ENCODE results near the gene RPS15.

RPS15 gene

DNA sequence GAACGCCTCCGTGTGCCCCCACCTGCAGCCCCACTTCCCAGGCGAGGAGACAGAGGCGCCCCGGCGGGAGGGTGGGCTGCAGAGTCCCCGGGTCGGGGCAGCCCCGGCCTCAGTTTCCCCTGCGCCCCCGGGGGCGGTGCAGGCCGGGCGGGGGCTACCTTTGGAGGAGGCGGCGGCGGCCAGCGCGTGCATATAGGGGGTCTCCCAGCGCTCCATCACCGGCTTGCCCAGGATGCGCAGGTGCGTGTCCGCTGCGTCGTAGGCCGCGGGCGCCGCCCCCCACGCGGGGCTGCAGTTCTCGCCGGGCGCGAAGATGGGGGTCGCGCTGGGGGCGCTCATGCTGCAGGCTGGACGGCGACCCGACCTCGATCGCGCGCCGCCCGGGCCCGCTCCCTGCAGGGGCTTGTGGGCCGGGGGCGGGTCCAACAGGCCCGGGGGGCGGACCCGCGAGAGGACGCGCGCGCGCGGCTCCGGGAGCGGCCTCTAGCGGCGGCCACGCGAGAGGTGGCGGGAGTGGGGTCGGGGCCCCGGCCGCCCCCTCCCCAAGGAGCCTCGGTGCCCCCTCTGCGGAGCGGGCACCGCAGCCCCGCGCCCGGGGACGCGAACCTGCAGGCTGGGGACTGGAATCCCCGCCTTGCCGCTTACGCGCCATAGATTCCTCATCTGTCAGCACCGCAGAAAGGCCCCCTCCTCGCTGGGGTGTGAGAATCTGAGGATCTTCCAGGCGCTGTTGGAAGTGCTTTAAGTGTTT, 36.9 kb upstream of the RPS15 start, which contains the start of gene GAMT:
GAMT (minus strand) TSS at position 405 of the 751 bp plus-strand sequence; CDS start at position 339, 66 bp downstream.
- H3K4me3 ChIP-seq (ENCODE audit: low read length) = peak within 1 kb of the TSS; percentile 68
- DNase-seq (ENCODE audit: low read depth, low spot score) = no peak

DNA sequence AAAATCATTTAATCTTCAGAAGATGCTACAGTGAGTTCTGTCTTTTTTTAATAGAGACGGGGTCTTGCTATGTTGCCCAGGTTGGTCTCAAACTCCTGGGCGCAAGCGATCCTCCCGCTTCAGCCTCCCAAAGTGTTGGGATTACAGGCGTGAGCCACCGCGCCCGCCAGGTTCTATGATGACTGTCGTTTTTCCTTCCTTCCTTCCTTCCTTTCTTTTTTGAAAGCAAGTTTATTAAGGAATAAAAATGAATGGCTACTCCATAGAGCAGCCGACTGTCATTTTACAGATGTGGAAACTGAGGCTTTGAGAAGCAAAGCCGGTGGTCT, 36.3 kb upstream of the RPS15 start:
- H3K4me3 ChIP-seq (ENCODE audit: low read length) = peak overlapping the region; percentile 68

DNA sequence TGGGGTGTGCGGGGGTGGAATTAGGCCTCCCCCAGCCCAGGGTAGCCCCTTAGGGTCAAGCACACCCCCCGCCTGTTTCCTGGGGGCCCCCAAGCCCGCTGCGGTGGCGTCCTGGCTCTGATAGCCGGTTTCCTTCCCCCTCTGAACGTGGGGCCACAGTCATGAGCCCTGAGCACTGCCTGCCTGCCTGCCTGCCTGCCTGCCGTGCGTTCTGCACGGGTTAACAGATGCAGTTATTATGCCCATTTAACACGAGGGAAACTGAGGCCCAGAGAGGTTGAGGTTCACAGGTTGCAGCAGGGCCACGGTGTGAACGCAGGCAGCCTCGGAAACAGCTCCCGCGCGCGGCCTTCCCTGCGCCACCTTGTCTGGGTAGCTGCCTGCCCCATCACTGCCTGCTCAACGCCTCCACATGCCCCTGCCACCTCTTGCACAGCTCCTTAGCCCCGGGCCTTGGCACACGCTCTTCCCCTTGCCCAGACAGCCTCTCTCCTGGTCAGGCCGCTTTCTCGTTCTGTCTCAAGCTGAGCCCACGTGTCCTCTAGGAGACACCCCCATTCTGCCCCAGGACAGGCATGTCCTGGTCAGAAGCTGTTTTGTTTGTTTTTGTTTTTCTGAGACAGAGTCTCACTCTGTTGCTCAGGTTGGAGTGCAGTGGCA, 35.7 kb upstream of the RPS15 start:
- no peak overlapping the region for H3K4me3 ChIP-seq (ENCODE audit: low read length)
- no peak for DNase-seq (ENCODE audit: low read depth, low spot score)

More for the DNA sequence above, 36.3 kb upstream of the RPS15 start:
- no peak for DNase-seq (ENCODE audit: low read depth, low spot score)

DNA sequence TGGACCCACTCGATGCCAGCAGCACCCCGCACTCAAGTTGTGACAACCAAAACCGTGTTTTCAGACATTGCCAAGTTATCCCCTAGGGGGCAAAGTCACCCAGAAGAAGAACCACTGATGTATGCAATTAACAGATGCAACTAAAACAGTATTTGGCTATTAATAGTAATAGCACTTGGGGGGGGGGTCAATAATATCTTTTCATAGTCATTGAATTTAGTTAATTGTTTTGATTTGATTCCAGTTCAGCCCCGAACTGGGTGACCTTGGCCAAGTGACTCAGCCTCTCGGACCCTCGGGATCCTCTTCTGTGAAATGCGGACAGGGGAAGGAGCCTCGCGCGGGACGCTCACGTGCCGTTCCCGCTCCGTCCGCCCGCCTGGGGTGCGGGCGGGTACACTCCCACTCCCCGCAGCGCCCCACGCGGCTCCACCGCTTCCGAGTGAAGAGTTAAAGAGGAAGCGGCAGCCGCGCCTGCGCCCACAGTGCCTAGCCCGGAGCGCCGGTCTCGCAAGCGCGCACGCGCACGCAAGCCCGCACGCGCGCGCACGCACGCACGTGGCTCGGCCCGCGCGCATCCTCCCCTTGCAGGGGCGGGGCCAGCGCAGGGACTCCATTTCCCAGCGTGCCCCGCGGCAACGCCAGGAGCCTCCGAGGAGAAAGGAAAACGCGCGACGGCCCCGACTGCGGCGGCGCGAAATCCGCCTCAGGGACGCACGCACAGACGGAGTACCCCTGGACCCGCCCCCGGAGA, 31.2 kb upstream of the RPS15 start:
- DNase-seq (ENCODE audit: low read depth, low spot score) = peak; percentile 94
- peak overlapping the region; percentile 61 for H3K4me3 ChIP-seq (ENCODE audit: low read length)

DNA sequence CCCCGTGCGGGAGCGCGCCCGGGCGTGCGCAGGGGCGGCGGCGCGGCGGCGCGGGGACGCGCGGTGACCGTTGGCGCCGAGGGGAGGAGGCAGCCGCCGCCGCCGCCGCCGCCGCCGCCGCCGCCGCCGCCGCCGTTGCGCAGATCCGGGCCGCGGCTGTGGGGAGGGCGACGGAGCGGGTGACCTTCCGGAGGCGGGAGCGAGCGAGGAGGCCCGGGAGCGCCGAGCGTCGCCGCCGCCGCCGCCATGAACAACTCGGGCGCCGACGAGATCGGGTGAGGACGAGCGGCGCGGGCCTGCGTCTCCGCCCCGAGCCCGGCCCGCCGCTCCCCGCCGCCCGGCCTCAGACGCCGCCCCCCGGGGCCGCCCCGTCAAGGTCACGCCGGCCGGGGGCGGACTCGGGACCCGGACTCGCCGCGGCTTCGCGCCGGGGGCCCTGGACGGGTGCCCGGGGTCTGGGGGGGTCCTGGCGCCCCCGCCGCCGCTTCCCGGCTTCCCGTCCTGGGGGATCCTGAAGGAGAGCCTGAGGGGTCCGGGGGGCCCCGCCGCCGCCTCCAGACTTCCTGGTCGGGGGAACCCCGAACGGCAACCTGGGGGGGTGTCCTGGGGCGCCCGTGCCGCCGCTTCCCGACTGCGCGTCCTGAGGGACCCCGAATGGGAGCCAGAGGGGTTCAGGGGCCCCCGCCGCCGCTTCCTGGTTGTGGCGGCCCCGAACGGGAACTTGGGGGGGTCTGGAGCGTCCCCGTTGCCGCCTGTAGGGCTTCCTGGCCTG, 30.5 kb upstream of the RPS15 start, which contains the start of gene DAZAP1:
DAZAP1 (plus strand) TSS at position 59 of the 772 bp plus-strand sequence; CDS start at position 247, 188 bp downstream.
- no peak for DNase-seq (ENCODE audit: low read depth, low spot score)
- H3K4me3 ChIP-seq (ENCODE audit: low read length) = peak within 1 kb of the TSS; percentile 82

DNA sequence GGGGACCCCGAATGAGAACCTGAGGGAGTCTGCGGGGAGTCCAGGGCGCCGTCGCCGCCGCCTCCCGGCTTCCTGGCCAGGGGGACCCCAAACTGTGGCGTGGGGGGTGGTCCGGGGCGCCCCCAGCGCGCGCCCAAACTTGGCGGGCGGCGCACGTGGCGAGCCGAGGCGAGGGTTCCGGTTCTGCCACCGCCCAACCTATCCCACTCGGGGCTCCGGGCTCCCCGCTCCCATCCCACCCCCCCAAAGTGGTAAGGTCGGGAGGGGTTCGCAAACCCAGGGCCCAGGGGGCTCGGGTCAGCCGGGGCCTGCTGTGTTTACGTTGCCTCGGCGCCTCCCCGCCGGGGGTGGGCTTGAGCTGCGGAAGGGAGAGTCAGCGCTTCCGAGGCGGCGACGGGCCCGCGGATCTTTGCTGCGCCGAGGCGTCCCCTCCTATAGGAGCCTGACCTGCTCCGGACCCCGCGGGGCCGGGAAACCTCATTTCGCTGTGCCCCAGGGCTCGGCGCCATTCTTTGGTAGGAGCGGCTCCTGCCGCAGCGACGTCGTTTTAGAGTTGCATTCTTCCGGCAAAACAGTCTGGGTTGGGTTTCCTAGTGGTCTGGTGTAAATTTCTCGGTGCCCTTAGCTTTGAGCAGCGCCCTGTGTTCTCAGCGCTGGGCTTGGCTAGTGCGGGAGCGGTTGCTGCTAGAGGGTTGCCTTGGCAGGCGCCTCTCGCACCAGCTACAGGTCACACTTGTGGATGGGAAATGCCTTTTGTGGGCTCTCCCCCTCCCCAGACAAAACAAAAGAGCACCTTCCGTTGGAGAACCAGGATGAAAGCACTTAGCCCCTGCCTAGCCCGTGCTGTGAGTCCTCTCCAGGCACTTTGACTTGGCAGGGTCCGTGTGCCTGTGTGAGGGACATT, 29.6 kb upstream of the RPS15 start:
- H3K4me3 ChIP-seq (ENCODE audit: low read length) = peak overlapping the region; percentile 82
- DNase-seq (ENCODE audit: low read depth, low spot score) = no peak

DNA sequence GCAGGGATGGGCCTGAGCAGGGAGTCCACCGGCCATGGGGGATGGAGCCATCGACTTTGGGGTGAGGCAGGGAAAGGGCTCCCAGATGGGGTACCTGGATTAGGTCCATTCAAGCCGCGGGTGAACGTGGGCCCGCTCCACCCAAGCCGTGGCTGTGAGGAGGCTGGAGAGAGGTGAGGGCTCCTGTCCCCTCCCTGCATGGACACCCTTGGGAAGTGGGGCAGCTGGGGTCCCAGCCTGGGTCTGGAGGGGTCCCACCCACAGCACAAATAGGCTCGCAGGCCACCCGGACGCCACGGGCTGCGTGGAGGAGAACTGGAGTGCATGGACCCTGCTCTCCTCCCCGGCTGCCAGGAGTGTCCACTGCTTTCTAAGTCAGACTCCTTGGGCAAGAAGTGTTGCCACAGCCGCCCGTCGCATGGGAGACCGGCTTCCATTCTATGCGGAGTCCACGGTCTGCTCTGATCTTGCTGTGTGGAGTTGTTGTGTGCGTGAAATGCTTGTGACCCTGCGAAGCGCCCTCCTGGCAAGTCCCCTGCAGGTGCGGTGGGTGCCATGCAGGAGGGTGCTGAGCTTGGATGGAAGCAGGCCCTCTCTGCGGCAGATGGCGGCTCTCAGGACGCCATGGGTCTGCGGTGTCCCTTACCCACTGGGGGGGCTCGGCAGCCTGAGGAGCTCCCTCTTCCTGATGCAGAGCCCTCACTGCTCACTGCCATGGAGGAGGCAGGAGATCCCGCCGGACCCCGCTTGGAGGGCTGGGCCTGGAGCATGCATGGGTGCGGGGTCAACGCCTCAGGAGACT, 28.8 kb upstream of the RPS15 start:
- DNase-seq (ENCODE audit: low read depth, low spot score) = no peak
- peak overlapping the region; percentile 82 for H3K4me3 ChIP-seq (ENCODE audit: low read length)

DNA sequence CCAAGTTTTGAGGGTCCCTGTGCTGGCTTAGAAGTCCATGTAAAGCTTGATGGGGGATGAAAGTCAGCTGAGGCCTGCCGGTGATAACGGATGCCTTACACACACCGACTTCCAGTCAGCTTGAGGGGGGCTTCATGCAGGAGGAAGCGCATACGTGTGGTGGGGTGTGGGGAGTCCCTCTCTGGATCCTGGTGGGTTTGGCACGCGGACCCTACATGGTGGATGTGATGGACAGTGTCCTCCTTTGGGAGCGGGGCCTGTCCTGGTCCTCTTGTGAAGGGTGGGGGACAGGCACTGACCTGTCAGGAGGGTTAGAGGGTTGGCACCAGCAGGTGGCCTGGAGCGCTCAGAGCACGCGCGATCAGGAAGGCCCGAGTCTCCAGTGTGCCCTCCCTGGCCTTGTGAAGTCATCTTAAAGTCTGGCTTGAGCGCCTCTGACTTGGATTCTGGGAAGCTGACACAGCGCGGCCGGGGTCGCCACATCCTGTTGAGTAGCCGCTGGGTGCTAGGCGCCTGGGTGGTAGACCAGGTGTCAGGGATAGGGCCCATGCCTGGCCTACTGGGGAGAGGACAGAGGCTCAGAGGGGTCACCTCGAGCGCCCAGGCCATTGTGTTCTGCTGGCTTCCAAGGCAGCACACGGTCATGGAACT, 27.9 kb upstream of the RPS15 start:
- H3K4me3 ChIP-seq (ENCODE audit: low read length) = no peak overlapping the region
- no peak for DNase-seq (ENCODE audit: low read depth, low spot score)

DNA sequence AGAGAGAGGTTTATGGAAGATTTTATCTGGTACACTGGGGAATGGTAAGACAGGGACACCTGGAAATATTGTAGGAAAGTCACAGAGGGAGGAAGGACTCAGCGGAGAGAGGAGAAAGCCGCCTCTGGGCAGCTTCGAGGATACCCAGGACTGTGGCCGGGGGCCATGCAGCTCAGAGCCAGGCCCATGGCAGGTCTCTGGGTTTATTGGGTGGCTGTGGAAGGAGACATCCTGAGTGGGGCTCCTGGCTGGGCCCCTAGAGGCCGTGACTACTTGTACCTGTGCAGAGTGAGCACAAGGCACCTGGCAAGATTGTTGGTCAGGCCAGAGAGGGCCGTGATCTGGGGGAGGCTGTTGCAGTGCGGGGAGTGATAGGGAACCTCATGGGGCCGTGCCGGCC, 27.4 kb upstream of the RPS15 start:
- no peak overlapping the region for H3K4me3 ChIP-seq (ENCODE audit: low read length)
- no peak for DNase-seq (ENCODE audit: low read depth, low spot score)

DNA sequence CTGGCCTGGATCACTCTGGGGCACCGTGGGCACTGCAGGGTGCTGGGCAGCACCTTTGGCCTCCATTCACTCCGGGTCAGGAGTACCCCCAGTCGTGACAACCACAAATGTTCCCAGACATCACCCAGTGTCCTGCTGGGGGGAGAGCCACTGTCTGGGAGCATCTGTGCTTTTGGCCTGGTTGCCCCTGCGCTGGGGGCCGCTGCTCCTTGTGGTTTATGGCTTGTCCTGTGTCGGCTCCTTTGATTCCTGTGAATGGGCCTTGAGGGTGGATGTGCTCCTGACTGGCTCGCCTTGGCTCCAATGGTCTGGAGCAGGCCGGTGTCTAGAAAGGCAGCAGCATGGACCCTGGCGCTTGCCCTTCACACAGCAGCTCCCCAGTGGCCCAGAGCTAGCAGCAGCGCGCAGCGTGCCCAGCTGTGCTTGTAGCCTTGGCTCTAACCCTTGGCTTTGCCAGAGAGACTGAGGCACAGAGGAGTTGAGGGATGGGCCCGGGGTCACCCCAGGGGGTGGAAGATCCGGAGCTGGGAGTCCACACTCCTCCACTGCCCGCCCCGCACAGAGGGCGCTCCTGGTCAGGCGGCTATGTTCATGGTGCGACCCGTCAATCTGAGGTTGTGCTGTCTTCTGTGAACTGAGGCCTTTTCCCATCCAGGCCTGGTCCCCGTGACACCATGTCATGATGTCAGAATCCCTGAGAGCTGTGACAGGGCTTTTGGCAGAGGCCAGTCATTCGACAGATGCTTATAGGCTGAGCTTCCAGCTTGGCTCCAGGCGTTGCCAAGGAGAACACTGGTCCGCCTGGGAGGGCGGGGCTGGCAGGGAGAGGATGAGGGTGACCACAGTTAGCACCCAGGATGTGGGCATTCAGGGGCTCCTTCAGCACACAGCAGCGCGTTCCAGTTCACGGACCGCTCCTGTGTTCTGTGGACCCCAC, 26.7 kb upstream of the RPS15 start:
- DNase-seq (ENCODE audit: low read depth, low spot score) = no peak
- H3K4me3 ChIP-seq (ENCODE audit: low read length) = no peak overlapping the region

DNA sequence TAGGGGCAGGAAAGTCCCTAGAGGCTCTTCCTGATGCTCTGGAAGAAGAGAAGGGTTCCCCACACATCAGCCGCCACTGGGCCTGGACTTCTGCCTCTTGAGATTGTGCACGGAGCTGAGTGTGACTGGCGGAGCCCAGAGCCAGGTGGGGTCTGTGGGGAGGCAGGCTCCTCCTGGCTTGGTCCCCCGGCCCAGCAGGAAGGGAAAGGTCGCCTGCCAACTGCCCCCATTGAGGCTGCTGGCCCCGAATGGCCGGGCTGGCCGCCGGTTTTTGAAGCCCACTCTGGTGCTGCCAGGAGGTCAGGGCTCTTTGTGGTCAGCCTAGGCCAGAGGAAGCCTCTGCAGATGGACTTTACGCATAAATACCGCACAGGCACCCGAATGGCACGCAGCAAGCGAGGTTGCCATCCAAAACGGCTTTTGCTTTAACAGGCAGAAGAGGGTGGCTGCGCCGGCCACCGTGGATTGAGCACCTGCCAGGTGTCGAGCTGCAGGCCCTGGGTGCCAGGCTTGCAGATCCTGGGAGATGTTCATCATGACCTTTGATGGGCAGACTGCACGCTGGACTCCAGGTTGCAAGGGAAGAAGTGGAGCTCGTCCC, 25.8 kb upstream of the RPS15 start:
- no peak for DNase-seq (ENCODE audit: low read depth, low spot score)
- H3K4me3 ChIP-seq (ENCODE audit: low read length) = no peak overlapping the region

DNA sequence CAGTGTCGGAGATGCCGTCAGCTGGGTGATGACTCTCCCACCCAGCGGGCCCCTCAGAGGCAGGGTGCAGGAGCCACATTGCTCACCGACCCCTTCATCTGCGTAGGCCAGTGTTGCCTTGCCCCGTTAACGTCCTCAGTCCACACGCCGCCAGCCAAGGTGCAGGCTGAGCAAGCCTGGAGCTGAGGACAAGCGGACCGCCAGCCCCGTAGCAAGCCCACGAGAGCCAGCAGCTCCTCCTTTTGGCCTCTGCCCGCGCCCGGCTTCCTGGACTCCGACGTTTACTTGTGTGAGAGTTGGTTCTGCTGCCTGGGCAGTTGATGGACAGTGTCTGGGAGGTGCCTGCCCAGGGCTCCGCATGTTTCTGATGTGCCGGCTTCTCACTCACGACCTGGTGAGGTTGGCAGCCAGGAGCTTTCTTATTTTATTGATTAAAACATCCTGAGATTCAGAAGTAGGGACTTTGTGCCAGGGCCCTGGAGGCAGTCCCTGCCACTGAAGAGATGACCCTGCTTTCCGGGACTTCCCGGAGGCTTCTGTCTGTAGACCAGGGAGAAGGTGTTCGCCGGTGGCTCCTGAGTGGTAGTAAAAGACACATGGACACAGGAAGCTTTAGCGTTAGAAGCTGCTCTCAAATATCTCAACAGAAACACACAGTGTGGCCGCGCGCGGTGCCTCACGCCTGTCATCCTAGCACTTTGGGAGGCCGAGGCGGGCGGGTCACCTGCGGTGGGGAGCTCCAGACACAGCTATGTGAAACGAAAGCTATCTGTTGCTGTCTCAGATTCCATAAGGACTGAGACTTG, 25.0 kb upstream of the RPS15 start:
- DNase-seq (ENCODE audit: low read depth, low spot score) = no peak
- no peak overlapping the region for H3K4me3 ChIP-seq (ENCODE audit: low read length)

DNA sequence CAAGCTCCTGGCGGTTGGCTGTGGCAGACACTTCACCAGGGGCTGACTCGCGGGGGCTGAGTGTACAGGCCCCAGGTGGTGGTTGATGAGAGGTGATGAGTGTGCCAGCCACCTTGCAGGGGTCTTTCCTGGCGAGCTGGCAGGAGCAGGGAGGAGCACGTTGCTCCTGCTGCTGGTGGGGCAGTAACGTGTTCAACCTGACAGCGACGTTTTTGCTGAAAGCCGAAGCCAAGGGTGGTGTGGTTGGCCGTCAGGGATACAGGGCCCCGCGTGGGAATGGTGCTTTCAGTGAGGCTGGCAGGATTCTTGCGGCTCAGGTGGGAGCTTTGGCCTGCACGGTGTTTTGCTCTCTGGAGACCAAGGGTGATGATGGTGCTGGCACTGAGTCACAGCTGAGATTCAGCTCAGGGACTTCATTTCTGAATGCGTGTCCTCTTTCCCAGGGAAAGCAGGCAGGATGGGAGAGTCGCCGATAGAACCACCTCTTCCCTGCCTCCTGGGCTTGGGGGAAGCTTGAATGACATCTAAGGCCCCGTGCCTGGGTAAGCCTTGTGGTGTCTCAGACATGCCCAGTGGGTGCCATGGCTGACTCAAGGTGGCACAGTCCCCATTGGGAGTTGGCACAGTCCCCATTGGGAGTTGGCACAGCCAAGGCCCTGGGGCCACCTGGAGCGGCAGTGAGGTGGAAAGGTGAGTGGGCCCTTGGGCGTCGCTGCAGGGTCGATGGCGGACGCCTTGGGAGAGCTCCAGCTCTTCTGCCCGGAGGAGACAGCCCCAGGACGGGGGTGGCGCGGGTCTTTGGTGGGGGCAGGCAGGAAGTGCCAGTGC, 22.0 kb upstream of the RPS15 start:
- H3K4me3 ChIP-seq (ENCODE audit: low read length) = no peak overlapping the region
- no peak for DNase-seq (ENCODE audit: low read depth, low spot score)

DNA sequence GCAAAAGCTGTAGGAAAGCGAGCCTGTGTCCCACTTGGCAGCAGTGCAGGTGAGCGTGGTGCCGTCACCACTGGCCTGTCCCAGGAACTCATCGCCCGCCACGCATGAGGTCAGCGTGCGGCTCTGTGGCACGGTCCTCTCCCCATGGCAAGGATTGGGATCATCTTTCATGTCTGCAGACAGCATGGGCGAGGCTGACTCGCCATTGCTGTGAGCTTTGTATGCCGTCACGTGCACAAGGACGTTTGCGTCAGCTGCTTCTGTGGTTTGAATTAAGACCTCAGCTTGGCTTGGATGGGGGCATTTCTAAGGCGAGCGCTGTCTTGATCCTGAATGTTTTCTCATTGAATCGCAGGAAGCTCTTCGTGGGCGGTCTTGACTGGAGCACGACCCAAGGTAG, 21.1 kb upstream of the RPS15 start:
- DNase-seq (ENCODE audit: low read depth, low spot score) = no peak
- no peak overlapping the region for H3K4me3 ChIP-seq (ENCODE audit: low read length)
